HK-2 (cell line): Measurements from ENCODE around the gene USP49.
"Not testable (repeated sequence)": the region's sequence is repeated elsewhere in the genome, so short reads cannot be mapped to it uniquely, and the experiment has no call there.

ENCODE experiments used
- DNase-seq: peaks from one replicate; pipeline ENCODE4 v3.0.0-alpha.2; 2018; ENCODE audit not compliant: unreplicated experiment

USP49 gene

DNA sequence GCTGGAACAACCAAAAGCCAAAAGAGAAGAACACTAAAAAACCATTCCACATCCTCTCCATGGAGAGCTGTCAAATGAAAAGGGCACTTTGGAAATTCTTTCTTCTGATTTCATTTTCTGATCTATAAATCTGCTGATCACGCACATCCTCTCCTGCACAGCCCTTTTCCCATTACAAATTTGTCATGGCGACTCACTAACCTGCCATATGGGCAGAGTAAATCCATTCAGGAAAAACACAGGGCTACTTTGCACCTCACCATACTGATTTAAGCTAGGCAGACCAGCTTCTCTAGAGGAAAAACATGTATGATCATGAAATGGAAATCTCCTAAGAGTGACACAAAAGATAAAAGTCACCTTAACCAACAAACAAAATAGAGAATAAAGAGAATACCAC lies 81.7 kb downstream of the USP49 start:
- DNase-seq, result no peak

- not testable (repeated sequence) for DNase-seq
These were observed 83.2 kb downstream of the USP49 start for GRCh38 chr6:41811946-41812345.

DNA sequence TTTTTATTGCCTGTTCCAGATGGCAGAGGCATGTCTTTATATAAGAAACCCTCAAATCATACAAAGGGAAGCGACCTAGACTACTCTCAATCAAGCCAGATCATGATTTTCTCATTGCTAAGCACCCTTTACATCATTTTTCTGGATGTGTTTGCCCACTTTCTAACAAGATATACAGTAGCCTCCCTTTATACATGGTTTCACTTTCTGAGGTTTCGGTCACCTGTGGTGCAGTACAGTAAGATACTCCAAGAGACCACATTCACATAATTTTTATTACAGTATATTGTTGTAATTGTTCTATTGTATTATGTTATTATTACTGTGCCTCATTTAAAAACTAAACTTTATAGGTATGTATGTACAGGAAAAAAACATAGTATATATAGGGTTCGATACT lies 84.1 kb downstream of the USP49 start:
- DNase-seq, result no peak

DNA sequence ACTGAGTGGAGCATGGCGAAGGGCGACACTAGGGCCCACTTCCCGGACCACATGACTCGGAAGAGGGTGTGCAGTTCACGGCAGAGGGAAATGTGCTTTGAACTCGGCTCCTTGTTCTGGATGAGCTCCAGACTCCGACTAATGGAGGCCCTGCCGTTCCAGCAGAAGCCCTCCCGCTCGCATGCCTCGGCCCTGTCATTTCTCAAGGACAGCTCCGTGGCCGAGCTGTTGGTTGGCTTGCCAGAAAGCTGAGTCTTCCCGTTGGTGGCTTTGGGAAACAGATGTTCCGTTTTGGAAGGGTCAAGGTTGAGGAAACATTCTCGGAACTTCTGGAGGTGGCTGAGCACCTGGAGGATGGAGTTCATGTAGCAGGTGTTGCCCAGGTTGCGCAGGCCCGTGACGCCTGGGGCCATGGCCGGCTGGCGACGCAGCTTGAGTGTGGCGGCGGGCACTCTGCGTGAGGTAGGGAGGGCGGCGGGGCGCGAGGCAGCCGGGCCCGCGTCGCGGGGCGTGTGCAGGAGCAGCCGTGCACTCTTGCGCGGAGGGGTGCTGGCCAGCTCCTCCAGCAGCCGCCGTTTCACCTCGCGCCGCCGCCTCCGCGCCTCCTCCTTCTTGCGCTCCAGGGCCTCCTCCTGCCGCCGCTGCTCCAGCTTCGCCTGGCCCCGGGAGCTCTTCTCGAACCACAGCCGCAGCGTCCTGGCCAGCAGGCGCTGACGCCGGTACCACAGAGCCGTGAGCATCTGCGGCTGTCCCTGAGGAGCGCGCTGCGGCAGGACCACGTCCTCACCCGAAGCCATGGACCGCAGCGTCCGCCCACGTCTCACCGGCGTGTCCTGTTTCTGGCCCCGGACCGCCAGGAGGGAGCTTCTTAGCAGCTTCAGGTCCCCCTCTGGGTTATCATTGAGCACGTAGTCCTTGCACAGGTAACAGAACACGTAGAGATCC lies 89.1 kb downstream of the USP49 start:
- DNase-seq, result no peak

GRCh38 chr6:41801380-41801779 lies 93.8 kb downstream of the USP49 start:
- no peak for DNase-seq

- no peak for DNase-seq
These were observed 95.6 kb downstream of the USP49 start for GRCh38 chr6:41799559-41799911.

GRCh38 chr6:41798901-41799558 lies 96.1 kb downstream of the USP49 start:
- DNase-seq, result no peak

DNA sequence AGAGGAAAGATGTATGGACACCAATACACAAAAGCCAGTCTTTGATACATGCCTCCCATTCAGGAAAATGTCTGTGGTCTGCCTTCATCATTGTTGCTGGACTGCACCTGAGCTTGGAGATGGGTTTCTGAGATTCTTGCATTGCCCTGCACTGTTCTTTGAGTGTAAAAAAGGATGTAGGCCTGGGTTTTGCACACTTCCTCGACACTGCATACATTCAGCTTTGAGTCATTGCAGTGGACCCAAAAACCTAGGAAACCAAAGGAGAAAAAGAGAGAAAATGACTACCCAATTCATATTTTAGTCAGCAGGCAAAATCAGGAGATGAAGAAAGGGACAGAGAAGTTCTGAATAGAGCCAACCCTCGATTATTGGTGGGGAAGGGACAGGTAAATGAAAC lies 98.7 kb downstream of the USP49 start:
- no peak for DNase-seq

- DNase-seq, result no peak
These were observed 103.2 kb downstream of the USP49 start for GRCh38 chr6:41791984-41792383.

GRCh38 chr6:41791305-41791704 lies 103.9 kb downstream of the USP49 start:
- DNase-seq, result no peak

GRCh38 chr6:41790045-41790444 lies 105.1 kb downstream of the USP49 start:
- no peak for DNase-seq

- no peak for DNase-seq
These were observed 105.8 kb downstream of the USP49 start for GRCh38 chr6:41789390-41789724.

DNA sequence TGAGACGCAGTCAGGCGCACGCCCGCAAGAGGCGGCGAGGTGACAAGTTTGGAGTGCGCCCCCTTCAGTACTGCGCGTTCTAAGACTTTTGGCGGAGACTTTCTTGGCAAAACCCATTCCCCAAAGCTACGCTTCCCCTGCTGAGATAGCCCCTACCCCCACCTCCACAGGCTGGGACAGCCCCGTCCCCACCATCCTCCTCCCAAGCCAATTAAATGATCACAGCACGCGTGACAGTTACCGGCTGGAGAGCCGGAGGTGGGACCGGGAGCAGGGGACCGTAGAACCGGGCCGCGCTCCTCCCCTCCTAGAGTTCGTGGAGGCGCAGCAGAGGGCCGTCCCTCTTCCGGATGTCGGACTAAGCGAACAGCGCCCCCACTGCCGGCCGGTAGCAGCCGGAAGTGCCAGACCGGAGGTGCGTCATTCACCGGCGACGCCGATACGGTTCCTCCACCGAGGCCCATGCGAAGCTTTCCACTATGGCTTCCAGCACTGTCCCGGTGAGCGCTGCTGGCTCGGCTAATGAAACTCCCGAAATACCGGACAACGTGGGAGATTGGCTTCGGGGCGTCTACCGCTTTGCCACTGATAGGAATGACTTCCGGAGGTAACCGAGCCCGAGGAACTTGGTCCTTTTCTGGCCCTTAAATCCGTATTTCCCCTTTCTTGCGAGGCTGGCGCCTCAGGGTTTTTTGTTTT lies 107.8 kb downstream of the USP49 start, which contains the start of gene TOMM6:
Gene TOMM6, plus strand, starts transcription at position 476 of the 699 bp plus-strand sequence. Its CDS starts 4 bp downstream, at position 480.
- peak; percentile 96 for DNase-seq

GRCh38 chr6:41786451-41787218 lies 108.5 kb downstream of the USP49 start:
- peak; percentile 86 for DNase-seq

- DNase-seq, result no peak
These were observed 109.3 kb downstream of the USP49 start for GRCh38 chr6:41785689-41786450.

- no peak for DNase-seq
These were observed 109.9 kb downstream of the USP49 start for GRCh38 chr6:41785254-41785653.

DNA sequence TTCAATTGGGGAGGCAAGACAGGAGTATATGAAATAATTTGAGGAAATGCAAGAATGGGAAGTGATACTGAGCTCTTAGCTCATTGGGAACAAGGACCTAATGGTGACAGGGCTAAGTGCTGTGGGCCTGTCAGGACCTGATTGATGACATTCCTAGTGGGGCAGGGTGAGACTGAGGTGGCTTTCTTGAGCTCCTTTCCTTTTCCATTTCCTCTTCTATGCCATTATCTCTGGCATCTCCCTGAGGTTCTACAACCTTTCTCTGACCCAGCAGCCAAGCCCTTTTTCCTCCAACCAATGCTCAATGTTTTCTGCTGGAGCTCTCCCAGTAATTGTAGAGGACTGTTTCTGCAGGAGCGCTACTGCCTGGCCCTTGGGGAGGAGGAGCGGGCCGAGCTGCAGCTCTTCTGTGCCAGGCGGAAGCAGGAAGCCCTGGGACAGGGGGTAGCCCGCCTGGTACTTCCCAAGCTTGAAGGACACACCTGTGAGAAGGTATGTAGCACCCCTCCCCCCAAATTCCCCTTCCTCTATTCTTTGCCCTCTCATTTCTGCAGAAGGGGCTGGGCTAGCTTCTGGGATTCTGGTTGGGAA lies 110.5 kb downstream of the USP49 start:
- DNase-seq, result no peak

GRCh38 chr6:41783106-41783780 lies 111.9 kb downstream of the USP49 start:
- no peak for DNase-seq

- no peak for DNase-seq
These were observed 113.8 kb downstream of the USP49 start for GRCh38 chr6:41781366-41781730.
